ENCODE results near the gene SLC35G6. TPM values are rescaled to one million over a fixed set of nuclear protein-coding genes. Genes with fewer than 3 reads are reported as not detected.
A peak's percentile ranks its signal among the peaks of the same experiment; 100 is the strongest.

Gene SLC35G6
- total RNA-seq, 3 donors from 2014 or later: not detected

GRCh38 chr17:7496470-7497183, 15.4 kb downstream of the SLC35G6 start:
- peaks cover 9% of the 10 kb centered on the region for H3K4me1 ChIP-seq (ENCODE audit: low read depth)
- TF ChIP-seq CTCF (IDR thresholded peaks at IDR 0.05): no peak
- intact Hi-C loops (cut with DNase I, micrococcal nuclease): no loop called here
- no peak overlapping the region for H3K4me3 ChIP-seq
- H3K9me3 ChIP-seq: no peaks in the 10 kb centered on the region
- ATAC-seq (no peak), DNase-seq (peak in 1 of 3 donors; percentile 40)
- peaks cover 9% of the 10 kb centered on the region for H3K36me3 ChIP-seq (ENCODE audit: low read depth)

- intact Hi-C loops (cut with DNase I, micrococcal nuclease): no loop called here
- peaks cover 14% of the 10 kb centered on the region for H3K36me3 ChIP-seq (ENCODE audit: low read depth)
- ATAC-seq: no peak
Observed at GRCh38 chr17:7497228-7497627, 16.0 kb downstream of the SLC35G6 start.

GRCh38 chr17:7497636-7498035, 16.4 kb downstream of the SLC35G6 start:
- no peak for ATAC-seq
- peak in 1 of 3 donors; percentile 28 for DNase-seq
- intact Hi-C loops (cut with DNase I, micrococcal nuclease): no loop called here
- H3K4me1 ChIP-seq (ENCODE audit: low read depth): no peaks in the 10 kb centered on the region
- no peaks in the 10 kb centered on the region for H3K9me3 ChIP-seq
- H3K36me3 ChIP-seq (ENCODE audit: low read depth): peaks cover 18% of the 10 kb centered on the region
- H3K4me3 ChIP-seq: no peak overlapping the region
- TF ChIP-seq CTCF (IDR thresholded peaks at IDR 0.05): no peak

More at GRCh38 chr17:7497228-7497627, 16.0 kb downstream of the SLC35G6 start:
- H3K9me3 ChIP-seq: no peaks in the 10 kb centered on the region
- TF ChIP-seq CTCF (IDR thresholded peaks at IDR 0.05): no peak
- no peak overlapping the region for H3K4me3 ChIP-seq
- peaks cover 3% of the 10 kb centered on the region for H3K4me1 ChIP-seq (ENCODE audit: low read depth)
- peak in 1 of 3 donors; percentile 46 for DNase-seq

GRCh38 chr17:7499161-7499560, 17.9 kb downstream of the SLC35G6 start:
- no peak for TF ChIP-seq CTCF (IDR thresholded peaks at IDR 0.05)
- Histone ChIP-seq H3K36me3 (ENCODE audit: low read depth) (peaks cover 27% of the 10 kb centered on the region), H3K9me3 (no peaks in the 10 kb centered on the region), H3K4me1 (ENCODE audit: low read depth) (no peaks in the 10 kb centered on the region), H3K4me3 (no peak overlapping the region)
- ATAC-seq (no peak), DNase-seq (peak in 1 of 3 donors; percentile 19)
- intact Hi-C loops (cut with DNase I, micrococcal nuclease): no loop called here

GRCh38 chr17:7501729-7502128, 20.5 kb downstream of the SLC35G6 start:
- Histone ChIP-seq H3K9me3 (no peaks in the 10 kb centered on the region), H3K4me3 (no peak overlapping the region), H3K36me3 (ENCODE audit: low read depth) (peaks cover 27% of the 10 kb centered on the region), H3K4me1 (ENCODE audit: low read depth) (peaks cover 10% of the 10 kb centered on the region)
- ATAC-seq: no peak
- DNase-seq: peak in 1 of 3 donors; percentile 21
- intact Hi-C loops (cut with DNase I, micrococcal nuclease): no loop called here
- no peak for TF ChIP-seq CTCF (IDR thresholded peaks at IDR 0.05)
